SJSA1 (cell line): Measurements from ENCODE around the gene FBLN1. TPM values are rescaled to one million over a fixed set of nuclear protein-coding genes. Genes with fewer than 3 reads are reported as not detected.

ENCODE experiments used
- DNase-seq, 2 experiments: peaks; one replicate each; pipeline ENCODE4 v3.0.0-alpha.2; 2015 to 2020; ENCODE audit warnings: low spot score in 2 of 2, low read depth in 1 of 2
- H3K27ac ChIP-seq: fragments of 250-450 bp; sonication (Bioruptor Pico); 2 replicates; pipeline ENCODE4 v1.5.1; 2020; ENCODE audit warnings: mild to moderate bottlenecking, moderate library complexity
- H3K27me3 ChIP-seq: fragments of 250-450 bp; sonication (Bioruptor Pico); replicated peaks from 2 replicates; pipeline ENCODE4 v1.5.1; 2020; ENCODE audit warnings: mild to moderate bottlenecking, moderate library complexity
- H3K36me3 ChIP-seq: fragments of 250-450 bp; sonication (Bioruptor Pico); 2 replicates; pipeline ENCODE4 v1.5.1; 2020; ENCODE audit warnings: mild to moderate bottlenecking
- H3K4me1 ChIP-seq: fragments of 250-450 bp; sonication (Bioruptor Pico); replicated peaks from 2 replicates; pipeline ENCODE4 v1.6.1; 2021; ENCODE audit warnings: mild to moderate bottlenecking
- H3K4me3 ChIP-seq: fragments of 250-450 bp; sonication (Bioruptor Pico); 2 replicates; pipeline ENCODE4 v1.5.1; 2020; ENCODE audit warnings: mild to moderate bottlenecking
- H3K9me3 ChIP-seq: fragments of 250-450 bp; sonication (Bioruptor Pico); replicated peaks from 2 replicates; pipeline ENCODE4 v1.5.1; 2020; ENCODE audit warnings: mild to moderate bottlenecking
- total RNA-seq: library from RNA; depleted of rRNA; stranded (reverse); fragments of >200 nt; shearing (Covaris generic); gene quantifications from 2 replicates; pipeline ENCODE4 v1.2.3, GENCODE V29; 2014

Gene FBLN1
- total RNA-seq, 1 experiment from 2014 or later = 38.8 TPM

GRCh38 chr22:45516923-45517675, 14.4 kb downstream of the FBLN1 start:
- Histone ChIP-seq H3K9me3 (no peaks in the 10 kb centered on the region), H3K36me3 (peaks cover 16% of the 10 kb centered on the region; the same call in 1 of the 2 replicates), H3K27me3 (no peaks in the 10 kb centered on the region), H3K4me3 (no peak overlapping the region), H3K4me1 (no peaks in the 10 kb centered on the region), H3K27ac (no peak overlapping the region)
- no peak for DNase-seq

- Histone ChIP-seq H3K27me3 (no peaks in the 10 kb centered on the region), H3K36me3 (peaks cover 21% of the 10 kb centered on the region), H3K27ac (no peak overlapping the region)
Measured at GRCh38 chr22:45518136-45518535, 15.5 kb downstream of the FBLN1 start.

GRCh38 chr22:45518580-45518991, 15.9 kb downstream of the FBLN1 start:
- no peak for DNase-seq
- no peaks in the 10 kb centered on the region for H3K27me3 ChIP-seq
- no peak overlapping the region for H3K27ac ChIP-seq
- no peaks in the 10 kb centered on the region for H3K4me1 ChIP-seq
- H3K36me3 ChIP-seq = peaks cover 21% of the 10 kb centered on the region
- H3K9me3 ChIP-seq = no peaks in the 10 kb centered on the region
- no peak overlapping the region for H3K4me3 ChIP-seq

More at GRCh38 chr22:45518136-45518535, 15.5 kb downstream of the FBLN1 start:
- no peaks in the 10 kb centered on the region for H3K9me3 ChIP-seq
- H3K4me3 ChIP-seq = no peak overlapping the region
- no peaks in the 10 kb centered on the region for H3K4me1 ChIP-seq
- DNase-seq = no peak

- peaks cover 29% of the 10 kb centered on the region for H3K36me3 ChIP-seq
- DNase-seq = no peak
- no peak overlapping the region for H3K4me3 ChIP-seq
- no peak overlapping the region for H3K27ac ChIP-seq
- no peaks in the 10 kb centered on the region for H3K4me1 ChIP-seq
- no peaks in the 10 kb centered on the region for H3K9me3 ChIP-seq
- H3K27me3 ChIP-seq = no peaks in the 10 kb centered on the region
Measured at GRCh38 chr22:45521178-45521577, 18.5 kb downstream of the FBLN1 start.

GRCh38 chr22:45522462-45522861, 19.8 kb downstream of the FBLN1 start:
- no peak for DNase-seq
- no peaks in the 10 kb centered on the region for H3K27me3 ChIP-seq
- H3K36me3 ChIP-seq = peaks cover 29% of the 10 kb centered on the region
- H3K9me3 ChIP-seq = no peaks in the 10 kb centered on the region
- H3K27ac ChIP-seq = no peak overlapping the region
- H3K4me1 ChIP-seq = no peaks in the 10 kb centered on the region
- no peak overlapping the region for H3K4me3 ChIP-seq

- H3K4me1 ChIP-seq = no peaks in the 10 kb centered on the region
- H3K27ac ChIP-seq = no peak overlapping the region
- H3K4me3 ChIP-seq = no peak overlapping the region
- peaks cover 34% of the 10 kb centered on the region for H3K36me3 ChIP-seq
- no peaks in the 10 kb centered on the region for H3K27me3 ChIP-seq
- DNase-seq = no peak
- no peaks in the 10 kb centered on the region for H3K9me3 ChIP-seq
Measured at GRCh38 chr22:45524157-45524556, 21.5 kb downstream of the FBLN1 start.

GRCh38 chr22:45524966-45525365, 22.3 kb downstream of the FBLN1 start:
- H3K9me3 ChIP-seq = no peaks in the 10 kb centered on the region
- no peaks in the 10 kb centered on the region for H3K27me3 ChIP-seq
- no peak overlapping the region for H3K27ac ChIP-seq
- H3K4me1 ChIP-seq = 0 out of 2 replicates have a peak, but pooled peaks cover under 1% of the 10 kb centered on the region
- H3K36me3 ChIP-seq = peaks cover 38% of the 10 kb centered on the region
- no peak overlapping the region for H3K4me3 ChIP-seq
- no peak for DNase-seq

- no peak for DNase-seq
- no peaks in the 10 kb centered on the region for H3K27me3 ChIP-seq
- H3K27ac ChIP-seq = no peak overlapping the region
- H3K4me1 ChIP-seq = 0 out of 2 replicates have a peak, but pooled peaks cover 4% of the 10 kb centered on the region
- no peak overlapping the region for H3K4me3 ChIP-seq
- H3K36me3 ChIP-seq = peaks cover 35% of the 10 kb centered on the region
- H3K9me3 ChIP-seq = no peaks in the 10 kb centered on the region
Measured at GRCh38 chr22:45525480-45525879, 22.8 kb downstream of the FBLN1 start.

- Histone ChIP-seq H3K27ac (no peak overlapping the region), H3K27me3 (no peaks in the 10 kb centered on the region), H3K4me3 (no peak overlapping the region), H3K9me3 (no peaks in the 10 kb centered on the region), H3K36me3 (peaks cover 35% of the 10 kb centered on the region), H3K4me1 (peaks cover 7% of the 10 kb centered on the region)
- DNase-seq = no peak
Measured at GRCh38 chr22:45526281-45526680, 23.6 kb downstream of the FBLN1 start.

- DNase-seq = no peak
- H3K4me1 ChIP-seq = peaks cover 13% of the 10 kb centered on the region
- no peaks in the 10 kb centered on the region for H3K9me3 ChIP-seq
- H3K27ac ChIP-seq = no peak overlapping the region
- H3K36me3 ChIP-seq = peaks cover 39% of the 10 kb centered on the region
- no peak overlapping the region for H3K4me3 ChIP-seq
- H3K27me3 ChIP-seq = no peaks in the 10 kb centered on the region
Measured at GRCh38 chr22:45526768-45527360, 24.2 kb downstream of the FBLN1 start.

- Histone ChIP-seq H3K4me1 (peaks cover 13% of the 10 kb centered on the region), H3K36me3 (peaks cover 39% of the 10 kb centered on the region), H3K27ac (no peak overlapping the region), H3K9me3 (no peaks in the 10 kb centered on the region), H3K4me3 (no peak overlapping the region), H3K27me3 (no peaks in the 10 kb centered on the region)
- no peak for DNase-seq
Measured at GRCh38 chr22:45527456-45527855, 24.8 kb downstream of the FBLN1 start.

- H3K4me1 ChIP-seq = peaks cover 13% of the 10 kb centered on the region
- no peak overlapping the region for H3K27ac ChIP-seq
- no peaks in the 10 kb centered on the region for H3K27me3 ChIP-seq
- H3K4me3 ChIP-seq = no peak overlapping the region
- no peaks in the 10 kb centered on the region for H3K9me3 ChIP-seq
- no peak for DNase-seq
- peaks cover 36% of the 10 kb centered on the region for H3K36me3 ChIP-seq
Measured at GRCh38 chr22:45528046-45528445, 25.4 kb downstream of the FBLN1 start.

GRCh38 chr22:45529105-45529504, 26.4 kb downstream of the FBLN1 start:
- DNase-seq = no peak
- H3K9me3 ChIP-seq = no peaks in the 10 kb centered on the region
- H3K36me3 ChIP-seq = peaks cover 44% of the 10 kb centered on the region
- H3K27ac ChIP-seq = no peak overlapping the region
- no peaks in the 10 kb centered on the region for H3K27me3 ChIP-seq
- H3K4me1 ChIP-seq = peaks cover 13% of the 10 kb centered on the region
- no peak overlapping the region for H3K4me3 ChIP-seq

- no peaks in the 10 kb centered on the region for H3K27me3 ChIP-seq
- H3K4me1 ChIP-seq = peaks cover 13% of the 10 kb centered on the region
- H3K27ac ChIP-seq = no peak overlapping the region
- no peaks in the 10 kb centered on the region for H3K9me3 ChIP-seq
- no peak overlapping the region for H3K4me3 ChIP-seq
- no peak for DNase-seq
- H3K36me3 ChIP-seq = peaks cover 47% of the 10 kb centered on the region
Measured at GRCh38 chr22:45529971-45530575, 27.4 kb downstream of the FBLN1 start.
